Heart right ventricle (tissue), 16 donors: ENCODE measurements around the gene TSPYL6. TPM values are rescaled to one million over a fixed set of nuclear protein-coding genes. Genes with fewer than 3 reads are reported as not detected.

ENCODE experiments used
- ATAC-seq, 8 donors: fragments of 200-7000 bp; cut with Tn5 transposase; one replicate each; pipeline ENCODE4 v1.9.1; 2020; ENCODE audit warnings: mild to moderate bottlenecking in 8 of 8, moderate library complexity in 8 of 8, moderate number of reproducible peaks in 1 of 8
- DNase-seq, 2 donors: peaks; one replicate each; pipeline ENCODE4 v3.0.0-alpha.2; 2020
- H3K27ac ChIP-seq, 10 donors: fragments of 200-600 bp; sonication (generic) in 2 of 10; one replicate each; pipeline versions ENCODE4 v1.5.0 to v1.8.0; 2020 to 2022; ENCODE audit warnings: mild to moderate bottlenecking in 3 of 10
- H3K27me3 ChIP-seq, 7 donors: fragments of 200-600 bp; one replicate each; pipeline ENCODE4 v1.8.0; 2021 to 2022; ENCODE audit warnings: mild to moderate bottlenecking in 2 of 7
- H3K36me3 ChIP-seq, 9 donors: fragments of 200-600 bp; sonication (generic) in 1 of 9; one replicate each; pipeline versions ENCODE4 v1.5.0 to v1.8.0; 2020 to 2022; ENCODE audit warnings: mild to moderate bottlenecking in 2 of 9
- H3K4me1 ChIP-seq, 9 donors: fragments of 200-600 bp; sonication (generic) in 1 of 9; one replicate each; pipeline versions ENCODE4 v1.5.0 to v1.8.0; 2020 to 2022; ENCODE audit warnings: mild to moderate bottlenecking in 4 of 9
- H3K4me3 ChIP-seq, 10 donors: fragments of 200-600 bp; sonication (generic) in 2 of 10; one replicate each; pipeline versions ENCODE4 v1.5.0 to v1.8.0; 2020 to 2022; ENCODE audit warnings: mild to moderate bottlenecking in 7 of 10, moderate library complexity in 2 of 10
- H3K9me3 ChIP-seq, 11 donors: fragments of 200-600 bp in 10 of 11; sonication (generic) in 2 of 11; one replicate each; pipeline versions ENCODE4 v1.5.0 to v1.8.0; 2013 to 2022; ENCODE audit warnings: mild to moderate bottlenecking in 2 of 11, control low read depth in 1 of 11, moderate library complexity in 1 of 11
- WGBS, 2 donors: extraction: QIAGEN DNeasy Blood & Tissue Kit; methylation state at CpG; one replicate each; pipeline ENCODE4 v1.1.7; 2013; ENCODE audit warnings: inconsistent platforms in 1 of 2; 5-methylcytosine and 5-hydroxymethylcytosine counted together
- intact Hi-C, 10 donors: fragments of 100-400 bp; cut with DNase I; formaldehyde crosslinking; loops; one replicate each; pipeline versions ENCODE4 v1.11.1 to v1.14.2; 2022
- polyA plus RNA-seq, 2 donors: library from polyadenylated mRNA; stranded (reverse); fragments of 200-250 nt; gene quantifications; one replicate each; pipeline ENCODE4 v1.2.3, GENCODE V29; 2013
- total RNA-seq, 10 donors: library from RNA; stranded (reverse); fragmentation: NEBNext Ultra II Directional in 3 of 10; extraction: Animal tissue kit (Norgen Biotek cat#: 25700) in 3 of 10; gene quantifications; one replicate each; pipeline versions ENCODE4 v1.2.1 to v1.2.4, GENCODE V29; 2021 to 2023
- TF ChIP-seq, protein P1 (sequence below), 9 donors: fragments of 200-600 bp; sonication (generic) in 2 of 9; IDR thresholded peaks; one replicate each; pipeline versions ENCODE4 v1.5.0 to v1.8.0; 2021 to 2022; ENCODE audit warnings: antibody characterized with exemption in 9 of 9, mild to moderate bottlenecking in 5 of 9, moderate library complexity in 1 of 9
- donor health status: Arrhythmogenic right ventricular cardiomyopathy.
- donor health status: ischemic (EF 13 %, LVEDD 7.1; RV severe dilation, severe dysfunction).
- donor health status: healthy with polysubstance abuse.
- donor health status: DM: no; HTN: yes; CAD: no.
- donor health status: DM: no; HTN: no; CAD: no.
- donor health status: ischemic (EF 25% LVEDD 6.9; RV normal size, moderate dysfunction).
- donor health status: ischemic (EF 25% LVEDD 5.7; RV mildly dilated, moderate dysfunction).
- donor health status: healthy.
- donor health status: DM: yes; HTN: yes; CAD: no.
- donor health status: Ischemic cardiomyopathy.
- donor health status: ischemic (EF 35%, LVEDD 5.7; RV mildly dilated, moderate dysfunction).
- donor health status: nonischemic (EF 11% LVEDD 7.7; RV severe dilation, severe dysfunction).
- donor health status: DM: yes; HTN: yes; CAD: no.
- donor health status: PGD.
- donor health status: ischemic (EF 29% LVEDD 5.4; RV normal size, mild dysfunction).
- donor health status: nonischemic (EF 23%, LVEDD 6.1; RV moderate dilation, normal function).

The TSPYL6 gene
- total and polyA plus RNA-seq, 12 donors: 0.01 to 0.22 (median 0.20) TPM; not detected in 7

DNA sequence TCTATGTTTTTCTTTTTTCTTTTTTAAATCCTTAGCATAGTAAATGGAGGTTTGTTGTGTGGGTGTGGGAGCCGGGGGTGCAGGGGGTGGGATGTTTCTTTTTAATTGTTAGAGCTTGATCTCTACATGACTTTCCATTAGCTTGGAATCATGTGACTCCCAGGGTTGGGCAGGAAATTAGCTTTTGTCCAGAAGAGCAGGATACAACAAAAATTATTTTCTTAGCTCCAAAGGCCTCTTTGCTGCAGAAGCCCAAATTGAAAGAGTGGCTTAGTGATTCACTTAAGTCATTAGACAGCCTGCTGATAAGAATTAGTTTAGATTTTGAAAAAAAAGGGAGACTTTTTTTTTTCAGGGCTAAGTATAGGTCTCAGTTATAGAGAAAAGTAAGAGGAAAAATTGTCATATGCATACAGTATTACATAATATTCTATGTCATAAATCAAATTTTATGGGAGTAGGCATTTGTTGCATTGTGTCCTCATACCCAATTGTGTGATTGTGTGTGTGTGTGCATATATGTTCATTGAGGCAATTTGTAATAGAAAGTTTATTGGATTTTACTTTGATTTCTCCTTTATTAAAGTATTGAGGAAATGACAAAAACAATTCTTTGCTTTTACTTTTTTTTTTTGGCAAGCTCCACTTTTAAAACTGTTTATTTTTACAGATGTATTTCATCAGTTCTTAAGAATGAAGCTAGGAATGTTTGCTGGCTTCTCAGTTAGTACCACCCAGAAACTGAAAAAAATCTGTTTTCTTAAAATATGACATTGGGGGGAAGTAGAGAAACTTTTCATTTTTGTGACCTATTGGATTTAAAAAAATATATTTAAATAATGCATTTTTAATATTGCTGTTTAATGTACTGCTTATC lies 47.4 kb downstream of the TSPYL6 start:
- DNase-seq (peak in 1 of 2 donors; percentile 33), ATAC-seq (peak in 6 of 8 donors; percentile 47 to 75 (median 64))
- Histone ChIP-seq H3K4me1 (peaks cover 2 to 42% (median 33%) of the 10 kb centered on the region in 9 donors), H3K27me3 (no peaks in the 10 kb centered on the region), H3K36me3 (no peaks in the 10 kb centered on the region), H3K4me3 (no peak overlapping the region), H3K9me3 (peaks cover 0 to 3% (median 0%) of the 10 kb centered on the region in 11 donors), H3K27ac (peak overlapping the region; percentile 28 to 84 (median 64))
- intact Hi-C loops: loop anchor here in 9 of 10 donors (2.0 to 10.0 kb wide), 11 partner anchors 106 to 496 kb away; partner anchors contain the start of gene SPTBN1 (in 5 of the 9)
- TF ChIP-seq, protein P1, sequence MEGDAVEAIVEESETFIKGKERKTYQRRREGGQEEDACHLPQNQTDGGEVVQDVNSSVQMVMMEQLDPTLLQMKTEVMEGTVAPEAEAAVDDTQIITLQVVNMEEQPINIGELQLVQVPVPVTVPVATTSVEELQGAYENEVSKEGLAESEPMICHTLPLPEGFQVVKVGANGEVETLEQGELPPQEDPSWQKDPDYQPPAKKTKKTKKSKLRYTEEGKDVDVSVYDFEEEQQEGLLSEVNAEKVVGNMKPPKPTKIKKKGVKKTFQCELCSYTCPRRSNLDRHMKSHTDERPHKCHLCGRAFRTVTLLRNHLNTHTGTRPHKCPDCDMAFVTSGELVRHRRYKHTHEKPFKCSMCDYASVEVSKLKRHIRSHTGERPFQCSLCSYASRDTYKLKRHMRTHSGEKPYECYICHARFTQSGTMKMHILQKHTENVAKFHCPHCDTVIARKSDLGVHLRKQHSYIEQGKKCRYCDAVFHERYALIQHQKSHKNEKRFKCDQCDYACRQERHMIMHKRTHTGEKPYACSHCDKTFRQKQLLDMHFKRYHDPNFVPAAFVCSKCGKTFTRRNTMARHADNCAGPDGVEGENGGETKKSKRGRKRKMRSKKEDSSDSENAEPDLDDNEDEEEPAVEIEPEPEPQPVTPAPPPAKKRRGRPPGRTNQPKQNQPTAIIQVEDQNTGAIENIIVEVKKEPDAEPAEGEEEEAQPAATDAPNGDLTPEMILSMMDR (IDR thresholded peaks at IDR 0.05): no peak
- whole genome bisulfite sequencing, 2 donors: 43 to 59% methylated on average over 1 of the region's 1 CpG

DNA sequence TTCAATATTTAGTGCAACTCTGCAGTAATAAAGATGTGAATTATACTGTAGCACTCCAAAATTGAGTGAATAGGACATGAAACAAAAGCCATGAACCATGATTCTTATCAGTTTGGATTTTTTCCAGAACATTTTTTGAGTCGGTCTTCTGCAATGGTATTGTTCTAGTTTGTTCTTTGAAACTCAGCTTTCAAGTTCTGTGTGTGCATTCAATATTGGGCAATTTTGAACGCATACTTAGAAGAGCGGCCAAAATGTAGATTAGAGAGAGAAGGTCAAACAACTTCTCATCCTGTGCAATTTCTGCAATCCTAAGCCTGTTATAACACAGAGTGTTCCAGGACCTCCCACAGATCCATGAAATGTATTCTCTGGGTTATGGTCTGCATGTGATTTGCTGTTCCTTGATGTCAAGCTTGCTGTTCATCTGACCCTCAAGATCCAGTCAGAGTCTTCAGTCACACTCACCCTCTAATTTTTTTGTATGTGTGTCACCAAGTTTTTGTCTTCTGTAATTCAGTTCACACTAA lies 48.3 kb downstream of the TSPYL6 start:
- WGBS, 2 donors: 43% methylated on average over 3 of the region's 3 CpGs
- no peak overlapping the region for H3K4me3 ChIP-seq
- ATAC-seq: peak; percentile 22 to 73 (median 42)
- H3K27ac ChIP-seq: peak overlapping the region; percentile 28 to 84 (median 64)
- TF ChIP-seq, protein P1 (IDR thresholded peaks at IDR 0.05): no peak
- DNase-seq: no peak
- intact Hi-C loops: loop anchor here in 9 of 10 donors (2.0 to 10.0 kb wide), 11 partner anchors 107 to 497 kb away; partner anchors contain the start of gene SPTBN1 (in 5 of the 9)
- H3K27me3 ChIP-seq: no peaks in the 10 kb centered on the region
- H3K36me3 ChIP-seq: no peaks in the 10 kb centered on the region
- peaks cover 2 to 42% (median 33%) of the 10 kb centered on the region in 9 donors for H3K4me1 ChIP-seq
- peaks cover 0 to 4% (median 0%) of the 10 kb centered on the region in 11 donors for H3K9me3 ChIP-seq

DNA sequence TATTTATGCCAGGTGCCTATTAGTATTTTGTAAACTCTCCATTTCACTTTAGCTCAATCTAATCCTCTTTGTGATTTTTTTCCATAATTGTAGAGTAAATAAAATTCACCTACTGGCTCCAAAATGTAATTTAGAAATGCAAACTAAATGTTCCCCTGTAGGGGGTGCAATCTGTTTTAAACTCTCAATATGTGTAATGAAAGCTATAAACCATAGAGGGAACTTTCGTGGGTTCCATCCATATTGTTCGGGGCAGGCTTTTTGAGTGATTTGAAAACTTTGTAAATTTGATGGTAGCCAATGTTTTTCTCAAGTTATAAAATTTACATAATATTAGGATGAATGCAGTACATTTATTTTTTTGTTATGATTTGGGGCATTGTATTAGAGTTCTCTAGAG lies 49.4 kb downstream of the TSPYL6 start:
- intact Hi-C loops: loop anchor here in 9 of 10 donors (5.0 to 10.0 kb wide), 10 partner anchors 108 to 498 kb away; partner anchors contain the start of gene SPTBN1 (in 5 of the 9)
- 12 to 15% methylated on average over 2 of the region's 2 CpGs for whole genome bisulfite sequencing, 2 donors

More for the DNA sequence above, 49.4 kb downstream of the TSPYL6 start:
- no peak for DNase-seq
- Histone ChIP-seq H3K4me1 (peaks cover 2 to 36% (median 33%) of the 10 kb centered on the region in 9 donors), H3K27me3 (no peaks in the 10 kb centered on the region), H3K9me3 (peaks cover 0 to 4% (median 0%) of the 10 kb centered on the region in 11 donors), H3K27ac (peak overlapping the region in 1 of 10 donors; percentile 84), H3K4me3 (no peak overlapping the region), H3K36me3 (no peaks in the 10 kb centered on the region)
- peak in 4 of 8 donors; percentile 34 to 66 (median 42) for ATAC-seq
- TF ChIP-seq, protein P1 (IDR thresholded peaks at IDR 0.05): peak; percentile 50 to 87 (median 71)
